SK-N-SH treated with all-trans-retinoic acid at 6 μM for 48 hours (cell line): ENCODE data around the gene SPOCD1.

ENCODE experiments used
- ARNTL ChIP-seq: fragments of 450-650 bp; formaldehyde crosslinking; IDR thresholded peaks from 2 replicates; pipeline ENCODE4 v1.5.0; 2020; ENCODE audit warnings: low read depth, mild to moderate bottlenecking, moderate library complexity, borderline replicate concordance
- CSDC2 ChIP-seq: fragments of 250-450 bp; sonication (Bioruptor Pico); IDR thresholded peaks from 2 replicates; pipeline ENCODE4 v1.5.0; 2020; ENCODE audit warnings: mild to moderate bottlenecking, moderate library complexity
- ISL1 ChIP-seq: fragments of 250-450 bp; sonication (Bioruptor Pico); IDR thresholded peaks from 2 replicates; pipeline ENCODE4 v2.1.2; 2022; ENCODE audit warnings: mild to moderate bottlenecking, moderate library complexity
- OSR1 ChIP-seq: fragments of 250-450 bp; sonication (Bioruptor Pico); IDR thresholded peaks from 2 replicates; pipeline ENCODE4 v1.8.0; 2022; ENCODE audit warnings: moderate library complexity, mild to moderate bottlenecking, inconsistent platforms
- RARB ChIP-seq: fragments of 250-450 bp; sonication (Bioruptor Pico); IDR thresholded peaks from 2 replicates; pipeline ENCODE4 v1.8.0; 2021; ENCODE audit warnings: mild to moderate bottlenecking, moderate library complexity
- SNAI2 ChIP-seq: fragments of 250-450 bp; sonication (Bioruptor Pico); IDR thresholded peaks from 2 replicates; pipeline ENCODE4 v1.5.0; 2020; ENCODE audit warnings: mild to moderate bottlenecking, moderate library complexity
- TOX ChIP-seq: fragments of 250-450 bp; sonication (Bioruptor Pico); IDR thresholded peaks from 2 replicates; pipeline ENCODE4 v1.8.0; 2021; ENCODE audit warnings: mild to moderate bottlenecking, moderate library complexity, borderline replicate concordance
- ZFP30 ChIP-seq: fragments of 450-650 bp; formaldehyde crosslinking; IDR thresholded peaks from 2 replicates; pipeline ENCODE4 v1.5.0; 2022; ENCODE audit warnings: mild to moderate bottlenecking, moderate library complexity
- ZNF70 ChIP-seq: fragments of 450-650 bp; formaldehyde crosslinking; IDR thresholded peaks from 2 replicates; pipeline ENCODE4 v1.5.0; 2020; ENCODE audit warnings: mild to moderate bottlenecking, moderate library complexity
- TF ChIP-seq, protein P1 (sequence below): fragments of 250-450 bp; sonication (Bioruptor Pico); IDR thresholded peaks from 2 replicates; pipeline ENCODE4 v1.8.0; 2020; ENCODE audit warnings: mild to moderate bottlenecking, moderate library complexity, borderline replicate concordance
- TF ChIP-seq, protein P2 (sequence below): fragments of 250-450 bp; sonication (Bioruptor Pico); IDR thresholded peaks from 2 replicates; pipeline ENCODE4 v1.8.0; 2021; ENCODE audit warnings: low read depth, mild to moderate bottlenecking, moderate library complexity, borderline replicate concordance
- TF ChIP-seq, protein P3 (sequence below): fragments of 250-450 bp; sonication (Bioruptor Pico); IDR thresholded peaks from 2 replicates; pipeline ENCODE4 v1.5.1; 2020; ENCODE audit warnings: low read depth, mild to moderate bottlenecking, moderate library complexity

DNA sequence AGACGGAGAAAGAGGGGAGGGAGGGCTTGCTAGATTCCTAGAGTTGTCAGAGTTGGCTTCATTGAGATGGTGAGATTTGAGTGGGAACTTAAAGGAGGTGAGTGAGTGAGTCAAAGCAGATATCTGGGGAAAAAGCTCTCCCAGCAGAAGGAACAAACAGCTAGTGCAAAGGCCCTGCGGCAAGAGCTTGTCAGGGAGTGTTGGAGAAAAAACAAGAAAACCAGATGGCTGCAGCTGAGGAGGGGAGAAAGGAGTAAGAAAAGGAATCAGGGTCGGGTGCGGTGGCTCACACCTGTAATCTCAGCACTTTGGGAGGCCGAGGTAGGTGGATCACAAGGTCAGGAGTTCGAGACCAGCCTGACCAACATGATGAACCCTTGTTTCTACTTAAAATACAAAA lies 40.3 kb upstream of the SPOCD1 start:
- TF ChIP-seq, protein P1, sequence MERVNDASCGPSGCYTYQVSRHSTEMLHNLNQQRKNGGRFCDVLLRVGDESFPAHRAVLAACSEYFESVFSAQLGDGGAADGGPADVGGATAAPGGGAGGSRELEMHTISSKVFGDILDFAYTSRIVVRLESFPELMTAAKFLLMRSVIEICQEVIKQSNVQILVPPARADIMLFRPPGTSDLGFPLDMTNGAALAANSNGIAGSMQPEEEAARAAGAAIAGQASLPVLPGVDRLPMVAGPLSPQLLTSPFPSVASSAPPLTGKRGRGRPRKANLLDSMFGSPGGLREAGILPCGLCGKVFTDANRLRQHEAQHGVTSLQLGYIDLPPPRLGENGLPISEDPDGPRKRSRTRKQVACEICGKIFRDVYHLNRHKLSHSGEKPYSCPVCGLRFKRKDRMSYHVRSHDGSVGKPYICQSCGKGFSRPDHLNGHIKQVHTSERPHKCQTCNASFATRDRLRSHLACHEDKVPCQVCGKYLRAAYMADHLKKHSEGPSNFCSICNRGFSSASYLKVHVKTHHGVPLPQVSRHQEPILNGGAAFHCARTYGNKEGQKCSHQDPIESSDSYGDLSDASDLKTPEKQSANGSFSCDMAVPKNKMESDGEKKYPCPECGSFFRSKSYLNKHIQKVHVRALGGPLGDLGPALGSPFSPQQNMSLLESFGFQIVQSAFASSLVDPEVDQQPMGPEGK (CRISPR knock-in tag) = no peak
- TF ChIP-seq ZNF70 (no peak), CSDC2 (CRISPR knock-in tag) (no peak), TOX (CRISPR knock-in tag) (no peak), ISL1 (CRISPR knock-in tag) (no peak), ARNTL (CRISPR knock-in tag) (no peak), SNAI2 (CRISPR knock-in tag) (no peak), ZFP30 (CRISPR knock-in tag) (no peak), OSR1 (CRISPR knock-in tag) (no peak), RARB (CRISPR knock-in tag) (no peak)
- TF ChIP-seq, protein P2, sequence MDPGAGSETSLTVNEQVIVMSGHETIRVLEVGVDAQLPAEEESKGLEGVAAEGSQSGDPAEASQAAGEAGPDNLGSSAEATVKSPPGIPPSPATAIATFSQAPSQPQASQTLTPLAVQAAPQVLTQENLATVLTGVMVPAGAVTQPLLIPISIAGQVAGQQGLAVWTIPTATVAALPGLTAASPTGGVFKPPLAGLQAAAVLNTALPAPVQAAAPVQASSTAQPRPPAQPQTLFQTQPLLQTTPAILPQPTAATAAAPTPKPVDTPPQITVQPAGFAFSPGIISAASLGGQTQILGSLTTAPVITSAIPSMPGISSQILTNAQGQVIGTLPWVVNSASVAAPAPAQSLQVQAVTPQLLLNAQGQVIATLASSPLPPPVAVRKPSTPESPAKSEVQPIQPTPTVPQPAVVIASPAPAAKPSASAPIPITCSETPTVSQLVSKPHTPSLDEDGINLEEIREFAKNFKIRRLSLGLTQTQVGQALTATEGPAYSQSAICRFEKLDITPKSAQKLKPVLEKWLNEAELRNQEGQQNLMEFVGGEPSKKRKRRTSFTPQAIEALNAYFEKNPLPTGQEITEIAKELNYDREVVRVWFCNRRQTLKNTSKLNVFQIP (CRISPR knock-in tag) = no peak
- TF ChIP-seq, protein P3, sequence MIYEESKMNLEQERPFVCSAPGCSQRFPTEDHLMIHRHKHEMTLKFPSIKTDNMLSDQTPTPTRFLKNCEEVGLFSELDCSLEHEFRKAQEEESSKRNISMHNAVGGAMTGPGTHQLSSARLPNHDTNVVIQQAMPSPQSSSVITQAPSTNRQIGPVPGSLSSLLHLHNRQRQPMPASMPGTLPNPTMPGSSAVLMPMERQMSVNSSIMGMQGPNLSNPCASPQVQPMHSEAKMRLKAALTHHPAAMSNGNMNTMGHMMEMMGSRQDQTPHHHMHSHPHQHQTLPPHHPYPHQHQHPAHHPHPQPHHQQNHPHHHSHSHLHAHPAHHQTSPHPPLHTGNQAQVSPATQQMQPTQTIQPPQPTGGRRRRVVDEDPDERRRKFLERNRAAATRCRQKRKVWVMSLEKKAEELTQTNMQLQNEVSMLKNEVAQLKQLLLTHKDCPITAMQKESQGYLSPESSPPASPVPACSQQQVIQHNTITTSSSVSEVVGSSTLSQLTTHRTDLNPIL (CRISPR knock-in tag) = no peak
